GM19463 (cell line): Measurements from ENCODE around the gene GAB2.
"Not testable (repeated sequence)": the region's sequence is repeated elsewhere in the genome, so short reads cannot be mapped to it uniquely, and the experiment has no call there.

Source experiments
- ATAC-seq: cut with Tn5 transposase; IDR thresholded peaks from one replicate; pipeline ENCODE4 v1.9.1; 2021; ENCODE audit warnings: mild to moderate bottlenecking, moderate library complexity; ENCODE audit not compliant: unreplicated experiment

Gene GAB2

GRCh38 chr11:78290293-78291176 is 127.1 kb downstream of the GAB2 start:
- ATAC-seq, result no peak

GRCh38 chr11:78289552-78290292 is 127.9 kb downstream of the GAB2 start:
- no peak for ATAC-seq

GRCh38 chr11:78284260-78284659 is 133.4 kb downstream of the GAB2 start:
- no peak for ATAC-seq

DNA sequence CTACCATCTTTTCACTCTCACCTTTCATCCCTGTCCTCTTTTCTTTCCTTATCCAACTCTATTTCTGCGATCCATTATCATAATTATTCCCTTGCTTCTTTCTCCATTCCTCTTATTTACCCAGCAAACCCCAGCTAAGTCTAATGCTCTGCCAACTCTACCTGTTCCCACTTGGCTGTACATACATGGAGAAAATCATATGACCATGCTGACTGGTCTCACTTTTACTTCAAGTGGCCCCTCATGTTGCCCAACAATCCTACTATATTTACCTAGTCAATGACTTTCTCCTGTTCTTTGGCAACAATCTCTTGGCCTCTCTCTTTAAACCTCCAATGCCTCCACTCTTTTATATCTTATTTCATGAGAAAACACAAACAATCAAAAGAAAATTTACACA is 134.8 kb downstream of the GAB2 start:
- no peak for ATAC-seq

DNA sequence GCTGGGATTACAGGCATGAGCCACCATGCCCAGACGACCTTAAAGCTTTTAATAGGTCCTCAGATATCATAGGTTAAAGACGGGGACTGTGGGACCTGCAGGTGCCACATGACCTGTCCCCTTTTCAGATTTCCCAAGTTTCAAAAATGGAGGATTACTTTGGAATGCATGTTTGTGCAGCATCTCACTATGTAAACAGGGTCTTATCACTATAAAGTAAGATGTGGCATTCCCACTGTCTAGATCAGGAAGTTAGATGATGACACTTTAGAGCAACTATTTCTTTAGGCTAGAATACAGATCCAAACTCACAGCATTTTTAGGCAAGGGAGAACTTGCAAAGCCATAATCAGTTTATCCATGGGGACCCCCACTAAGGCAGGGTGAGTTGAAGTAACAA is 136.1 kb downstream of the GAB2 start:
- no peak for ATAC-seq

GRCh38 chr11:78277314-78277994 is 140.2 kb downstream of the GAB2 start:
- no peak for ATAC-seq

DNA sequence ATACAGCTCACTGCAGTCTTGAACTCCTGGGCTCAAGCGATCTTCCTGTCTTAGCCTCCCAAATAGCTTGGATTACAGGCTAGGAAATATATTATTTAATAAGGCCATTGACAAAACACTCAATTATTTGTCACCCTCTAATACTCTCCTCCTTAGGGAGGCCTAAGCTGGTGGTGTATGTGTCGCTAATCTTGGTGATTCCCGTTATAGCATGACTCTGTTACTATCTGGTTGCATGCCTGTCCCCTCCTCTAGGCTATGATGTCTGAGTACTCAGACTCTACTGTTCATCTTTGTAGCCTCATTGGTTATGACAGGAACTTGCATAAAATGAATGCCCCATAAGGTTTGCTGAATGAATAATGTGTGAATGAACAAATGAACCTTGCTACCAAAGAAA is 141.3 kb downstream of the GAB2 start:
- ATAC-seq, result no peak

GRCh38 chr11:78274739-78275138 is 142.9 kb downstream of the GAB2 start:
- no peak for ATAC-seq

GRCh38 chr11:78272625-78273269 is 144.9 kb downstream of the GAB2 start:
- not testable (repeated sequence) for ATAC-seq

DNA sequence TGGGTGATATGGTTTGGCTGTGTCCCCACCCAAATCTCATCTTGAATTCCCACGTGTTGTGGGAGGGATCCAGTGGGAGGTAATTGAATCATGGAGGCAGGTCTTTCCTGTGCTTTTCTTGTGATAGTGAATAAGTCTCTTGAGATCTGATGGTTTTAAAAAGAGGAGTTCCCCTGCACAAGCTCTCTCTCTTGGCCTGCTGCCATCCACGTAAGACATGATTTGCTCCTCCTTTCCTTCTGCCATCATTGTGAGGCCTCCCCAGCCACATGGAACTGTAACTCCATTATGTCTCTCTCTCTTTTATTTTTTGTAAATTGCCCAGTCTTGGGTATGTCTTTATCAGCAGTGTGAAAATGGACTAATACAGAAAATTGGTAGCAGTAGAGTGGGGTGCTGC is 145.8 kb downstream of the GAB2 start:
- not testable (repeated sequence) for ATAC-seq

GRCh38 chr11:78270971-78271370 is 146.6 kb downstream of the GAB2 start:
- no peak for ATAC-seq

GRCh38 chr11:78269806-78270205 is 147.8 kb downstream of the GAB2 start:
- ATAC-seq, result no peak

DNA sequence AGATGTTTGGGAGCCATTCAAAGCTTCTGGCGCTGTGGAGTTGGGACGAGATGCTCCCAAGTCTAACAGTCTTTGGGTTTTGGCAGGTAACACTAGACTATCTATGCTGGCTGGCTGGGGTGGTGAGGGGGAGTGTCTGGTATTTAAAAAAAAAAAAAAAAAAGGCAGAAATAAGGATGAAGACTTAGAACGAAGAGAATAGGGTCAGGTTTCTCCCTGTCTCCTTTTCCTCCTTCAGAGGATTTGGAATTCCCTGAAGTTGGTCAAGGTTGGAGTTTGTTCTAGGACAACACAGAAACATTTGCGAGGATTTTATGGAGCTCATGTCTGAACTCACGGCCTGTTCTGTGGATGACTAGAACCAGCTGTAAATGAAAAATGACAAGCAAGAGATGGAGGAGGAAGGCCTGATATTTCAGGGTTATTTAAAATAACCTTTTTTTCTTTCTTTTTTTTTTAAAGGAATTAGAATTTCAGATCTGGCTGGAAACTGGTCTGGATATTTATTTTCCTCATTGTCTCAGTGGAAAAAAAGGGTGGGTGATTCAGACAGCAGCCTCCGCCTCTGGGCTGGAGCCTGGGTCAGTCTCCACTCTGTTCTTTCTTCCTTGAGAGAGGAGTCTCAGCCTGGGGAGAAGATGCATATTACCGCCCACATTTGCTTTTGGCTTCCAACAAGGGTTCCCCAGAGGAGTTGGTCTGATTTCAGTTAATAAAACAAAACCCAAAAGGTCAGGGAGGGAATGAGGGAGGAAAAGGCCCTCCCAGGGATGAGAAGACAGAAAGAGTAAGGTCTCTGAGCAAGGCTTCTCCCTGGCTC is 148.8 kb downstream of the GAB2 start:
- no peak for ATAC-seq

DNA sequence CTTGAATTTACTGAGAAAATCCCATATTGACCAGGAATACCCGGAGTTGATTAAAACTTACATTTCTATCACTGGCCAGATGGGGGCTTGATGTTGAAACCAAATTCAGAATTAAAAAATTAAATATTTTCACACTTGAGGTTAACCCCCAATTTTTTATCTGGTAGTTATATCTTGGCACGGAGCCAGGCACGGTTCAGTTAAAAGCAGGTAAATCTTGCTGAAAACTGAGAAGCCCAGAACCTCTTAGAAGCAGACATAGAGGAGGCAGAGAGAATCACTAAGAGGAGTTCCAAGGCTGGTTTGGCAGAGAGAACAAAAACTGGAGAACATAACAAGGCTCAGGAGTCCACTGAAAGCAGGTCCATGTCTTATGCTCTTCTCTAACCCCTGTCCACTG is 151.2 kb downstream of the GAB2 start:
- ATAC-seq, result no peak

DNA sequence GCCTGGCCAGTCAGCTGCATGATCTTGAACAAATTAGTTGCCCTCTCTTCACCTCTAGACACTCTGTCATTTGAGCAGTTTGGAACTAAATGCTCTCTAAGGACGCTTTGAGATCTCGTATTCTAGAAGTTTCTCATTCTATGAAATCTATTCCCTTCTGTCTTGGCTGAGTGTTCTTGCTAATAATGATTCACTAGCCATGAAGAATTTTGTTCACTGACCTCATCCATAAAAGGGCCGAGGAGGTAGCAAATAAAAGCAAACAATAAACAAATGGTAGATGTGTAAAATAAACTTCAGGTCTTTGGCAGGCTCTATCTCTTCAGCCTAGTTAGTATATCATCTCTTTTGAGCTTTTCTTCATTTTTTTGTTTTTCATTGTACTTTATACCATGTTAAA is 152.3 kb downstream of the GAB2 start:
- no peak for ATAC-seq

DNA sequence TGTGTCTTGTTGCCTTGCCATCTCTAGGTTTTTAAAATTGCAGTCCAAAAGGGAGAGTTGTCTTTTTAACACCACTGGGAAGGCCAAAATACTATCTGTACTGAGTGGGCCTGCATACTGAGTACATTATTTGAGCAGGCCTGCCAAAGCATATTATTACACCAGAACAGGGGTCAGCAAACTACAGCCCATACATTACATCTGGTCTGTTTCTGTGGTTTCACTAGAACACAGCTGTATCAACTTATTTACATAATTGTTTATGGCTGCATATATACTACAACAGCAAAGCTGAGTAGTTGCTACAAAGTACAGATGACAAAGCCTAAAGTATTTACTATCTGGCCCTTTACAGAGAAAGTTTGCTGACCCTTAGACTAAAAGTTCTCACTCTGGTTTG is 154.9 kb downstream of the GAB2 start:
- ATAC-seq, result no peak

- no peak for ATAC-seq
These were observed 155.4 kb downstream of the GAB2 start for GRCh38 chr11:78262238-78262637.

DNA sequence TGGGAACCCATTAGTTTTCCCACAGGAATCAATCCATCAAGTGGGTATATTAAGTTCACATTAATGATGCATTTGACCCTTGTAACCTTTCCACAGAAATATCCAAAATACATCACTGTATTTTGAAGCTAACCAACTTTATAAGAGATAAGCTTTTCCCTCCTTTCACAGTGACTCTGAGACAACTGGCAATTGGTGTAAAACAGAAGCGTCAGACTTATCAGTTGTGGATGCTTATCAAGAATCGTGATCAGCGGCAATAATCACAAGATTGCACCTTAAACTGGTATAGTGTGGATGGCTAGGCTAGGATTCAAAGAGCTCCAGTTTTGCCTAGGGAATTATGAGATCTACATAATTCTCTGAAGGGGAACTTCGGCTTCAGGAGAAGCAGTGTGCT is 155.8 kb downstream of the GAB2 start:
- no peak for ATAC-seq

DNA sequence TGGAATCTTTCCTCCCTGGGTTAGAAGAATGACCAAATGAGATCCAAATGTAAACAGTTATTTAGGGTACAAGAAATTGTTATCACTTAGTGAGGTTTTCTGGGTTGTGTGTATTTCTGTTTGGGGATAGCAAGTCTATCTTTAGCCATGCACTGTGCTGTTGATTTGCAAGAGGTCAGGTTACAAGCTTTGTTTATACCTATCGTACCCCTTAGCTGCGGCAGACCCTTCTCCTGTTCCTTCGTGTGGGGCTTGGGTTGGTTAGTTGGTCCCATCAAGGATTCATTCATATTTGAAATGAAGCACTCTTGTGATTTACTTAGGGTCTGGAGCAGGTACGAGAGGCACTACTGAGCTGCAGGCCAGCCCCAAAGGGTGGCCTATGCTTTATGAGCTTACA is 156.3 kb downstream of the GAB2 start:
- no peak for ATAC-seq

GRCh38 chr11:78259777-78260487 is 157.7 kb downstream of the GAB2 start:
- ATAC-seq, result no peak
